Measurements from ENCODE around the gene HEY2.

HEY2 gene

DNA sequence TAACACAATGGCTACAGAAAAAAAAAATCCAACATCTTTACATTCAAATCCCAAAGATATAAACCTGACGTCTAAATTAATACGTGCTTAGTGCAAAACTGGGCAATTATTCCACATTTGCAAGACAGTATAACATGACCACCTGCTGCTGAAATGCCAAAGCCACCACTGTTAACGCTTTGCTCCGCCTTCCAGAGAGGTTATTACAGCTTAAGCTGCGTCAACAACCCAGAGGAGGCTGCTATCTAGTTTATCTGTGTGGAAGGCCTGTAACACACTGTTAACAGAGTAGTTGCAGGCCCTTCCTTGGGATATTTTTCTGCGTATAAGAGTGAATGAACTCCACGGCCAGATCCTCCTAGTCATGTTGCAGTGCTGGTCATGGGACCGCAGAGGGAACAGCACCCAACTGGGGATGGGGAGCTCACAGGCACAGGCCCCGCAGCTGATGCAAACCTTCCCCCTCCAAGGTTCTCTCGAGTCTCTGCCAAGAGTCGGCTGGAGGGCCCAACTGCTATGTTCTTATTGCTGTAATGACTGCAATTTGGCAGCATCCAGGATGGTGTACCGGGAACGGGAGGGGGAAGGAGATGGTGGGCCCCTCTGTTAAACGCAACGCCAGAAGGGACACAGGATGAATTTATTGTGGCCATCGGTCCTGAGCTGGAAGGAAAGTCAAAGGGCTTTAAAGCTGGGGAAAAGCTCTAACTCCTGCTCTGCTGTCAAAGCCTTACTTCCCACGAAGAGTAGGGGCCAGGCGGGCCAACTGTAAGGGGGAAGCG, 40.3 kb downstream of the HEY2 start:
- no peak for TF ChIP-seq FOXK2 (IDR thresholded peaks at IDR 0.05)
- no peak for TF ChIP-seq FOXA1 (IDR thresholded peaks at IDR 0.05)
- TF ChIP-seq ARNT (IDR thresholded peaks at IDR 0.05), result no peak
- TF ChIP-seq LEF1 (IDR thresholded peaks at IDR 0.05; ENCODE audit: borderline replicate concordance), result no peak
- no peak for TF ChIP-seq L3MBTL2 (conservative IDR thresholded peaks at IDR 0.05)
- 0 out of 2 replicates have a peak, but pooled peaks have one; percentile 86 for TF ChIP-seq HDGF (IDR thresholded peaks at IDR 0.05; ENCODE audit: borderline replicate concordance)
- TF ChIP-seq TARDBP (IDR thresholded peaks at IDR 0.05), result no peak
- ChIA-PET POLR2A (interaction anchor here (0.8 to 3.6 kb wide), 24 partner anchors 9 to 422 kb away, joined by 3 to 87 read pairs (median 5); partner anchors contain the start of genes HINT3 and TRMT11), CTCF (interaction anchor here (0.8 to 4.2 kb wide), 7 partner anchors 9 to 476 kb away, joined by 3 to 25 read pairs (median 7); partner anchors contain the start of gene HINT3)
- DNase-seq (ENCODE audit: extremely low spot score), result peak; percentile 58

DNA sequence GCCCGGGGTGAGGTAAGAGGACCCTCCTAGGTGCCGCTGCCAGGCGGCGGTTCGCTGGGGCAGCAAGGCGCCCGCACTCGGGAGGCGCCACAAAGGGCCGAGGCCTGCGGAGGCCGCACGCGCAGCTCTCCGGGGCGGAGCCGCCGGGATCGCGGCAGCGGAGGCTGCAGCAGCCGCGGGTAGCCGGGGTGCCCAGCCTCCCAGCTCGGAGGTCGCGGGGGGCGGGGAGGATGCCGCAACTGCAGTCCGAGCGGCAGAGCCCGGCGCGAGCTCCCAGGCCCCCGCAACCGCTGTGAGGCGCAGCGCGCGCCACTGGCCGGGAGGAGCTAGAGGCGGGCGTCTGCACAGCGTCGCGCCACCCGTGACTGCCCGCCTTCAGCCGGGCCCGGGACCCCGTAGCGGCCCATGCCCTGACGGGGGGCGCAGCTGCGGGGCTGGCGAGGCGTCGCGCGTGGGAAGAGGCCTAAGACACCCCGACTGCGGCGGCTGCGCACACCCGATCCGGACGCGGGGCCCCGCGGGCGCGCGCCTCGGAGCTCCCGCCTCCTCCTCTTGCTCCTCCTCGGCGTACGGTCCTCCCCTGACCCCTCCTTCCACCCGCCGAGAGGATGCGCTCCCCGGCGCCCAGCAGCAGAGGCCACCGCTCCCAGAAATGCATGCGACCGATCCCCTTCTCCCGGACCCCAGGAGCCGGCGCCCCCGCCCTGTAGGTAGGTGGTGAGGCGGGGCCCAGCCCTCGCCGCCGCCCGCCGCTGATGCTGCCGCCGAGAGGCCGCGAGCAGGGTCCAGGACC, 41.1 kb downstream of the HEY2 start, which contains the start of gene NCOA7:
Gene NCOA7, plus strand, starts transcription at position 603 of the 793 bp plus-strand sequence. CDS start 24,395 bp downstream, outside the sequence.
- DNase-seq (ENCODE audit: extremely low spot score), result peak; percentile 66
- no peak for TF ChIP-seq L3MBTL2 (conservative IDR thresholded peaks at IDR 0.05)
- TF ChIP-seq CTBP1 (IDR thresholded peaks at IDR 0.05; ENCODE audit: borderline replicate concordance), result peak; percentile 61
- CTCF ChIA-PET, result interaction anchor here (0.6 to 4.2 kb wide), 16 partner anchors 9 to 477 kb away, joined by 3 to 25 read pairs (median 4); partner anchors contain the start of gene HINT3
- POLR2A ChIA-PET, result interaction anchor here (0.6 to 3.6 kb wide), 30 partner anchors 9 to 423 kb away, joined by 3 to 87 read pairs (median 4); partner anchors contain the start of genes HINT3 and TRMT11

DNA sequence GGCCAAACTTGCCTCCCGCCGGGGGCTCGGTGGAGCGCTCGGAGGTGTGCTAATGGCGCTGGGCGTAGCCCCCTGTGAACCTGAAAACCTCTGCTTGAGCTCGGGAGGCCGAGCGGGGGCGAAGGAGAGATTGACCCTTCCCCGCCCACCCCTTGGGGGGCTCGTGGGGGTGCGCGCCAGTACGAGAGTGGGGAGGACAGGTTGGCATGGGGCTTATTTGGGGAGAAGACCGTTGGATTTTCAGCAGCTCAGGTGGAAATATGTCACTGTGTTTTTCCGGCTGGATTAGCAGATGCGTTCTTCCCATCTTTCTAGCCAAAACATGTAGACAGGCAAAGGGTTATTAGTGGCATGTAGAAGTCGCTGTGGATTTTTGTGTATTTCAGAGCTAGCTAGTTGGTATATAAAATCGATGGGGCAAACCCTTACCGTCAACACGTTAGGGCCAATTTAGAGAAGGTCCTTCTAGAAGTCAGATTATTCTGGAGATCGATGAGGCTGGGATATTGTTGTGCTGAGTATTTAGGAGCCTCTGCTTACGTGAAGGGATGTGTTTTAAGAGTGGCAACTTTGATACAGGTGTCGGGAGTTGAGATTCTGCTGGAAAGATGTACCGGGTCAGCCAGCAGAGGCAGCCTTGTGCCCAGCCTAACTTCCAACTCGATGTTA, 41.9 kb downstream of the HEY2 start:
- no peak for TF ChIP-seq HDGF (IDR thresholded peaks at IDR 0.05; ENCODE audit: borderline replicate concordance)
- ChIA-PET CTCF (interaction anchor here (0.6 to 4.2 kb wide), 19 partner anchors 10 to 437 kb away, joined by 3 to 25 read pairs (median 4); partner anchors contain the start of gene HINT3), POLR2A (interaction anchor here (0.6 to 3.6 kb wide), 23 partner anchors 10 to 195 kb away, joined by 3 to 87 read pairs (median 5); partner anchors contain the start of genes HINT3 and TRMT11)
- DNase-seq (ENCODE audit: extremely low spot score), result peak; percentile 70

DNA sequence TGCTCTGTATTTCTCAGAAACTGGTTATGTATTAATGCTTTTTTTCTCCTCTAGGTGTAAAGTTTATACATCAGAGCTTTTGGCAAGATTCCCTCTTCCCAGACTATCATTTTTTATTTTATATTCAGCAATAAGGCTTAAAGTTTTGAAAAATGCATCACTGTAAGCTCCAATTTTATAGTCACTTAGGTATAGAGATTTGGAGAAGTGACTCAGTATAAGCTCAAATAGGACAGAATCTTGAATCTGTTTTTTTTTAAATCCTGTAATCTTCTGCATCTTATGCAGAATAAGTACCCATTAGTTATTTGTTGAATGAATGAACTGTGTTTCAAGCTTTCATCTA, 42.4 kb downstream of the HEY2 start:
- ChIA-PET POLR2A (interaction anchor here (1.6 to 3.6 kb wide), 5 partner anchors 11 to 195 kb away, joined by 5 to 87 read pairs (median 31); partner anchors contain the start of genes HINT3 and TRMT11), CTCF (interaction anchor here (0.6 to 4.2 kb wide), 16 partner anchors 11 to 437 kb away, joined by 3 to 25 read pairs (median 4); partner anchors contain the start of gene HINT3)
- no peak for DNase-seq (ENCODE audit: extremely low spot score)
- TF ChIP-seq SUZ12 (IDR thresholded peaks at IDR 0.05), result no peak
- no peak for TF ChIP-seq ELF4 (IDR thresholded peaks at IDR 0.05)
- no peak for TF ChIP-seq HDGF (IDR thresholded peaks at IDR 0.05; ENCODE audit: borderline replicate concordance)
- no peak for TF ChIP-seq FOXA1 (IDR thresholded peaks at IDR 0.05)
- TF ChIP-seq CTBP1 (IDR thresholded peaks at IDR 0.05; ENCODE audit: borderline replicate concordance), result no peak
- no peak for TF ChIP-seq BHLHE40 (IDR thresholded peaks at IDR 0.05; ENCODE audit: borderline replicate concordance)
- no peak for TF ChIP-seq L3MBTL2 (conservative IDR thresholded peaks at IDR 0.05)
- TF ChIP-seq NFRKB (IDR thresholded peaks at IDR 0.05), result no peak
- TF ChIP-seq LEF1 (IDR thresholded peaks at IDR 0.05; ENCODE audit: borderline replicate concordance), result no peak
- TF ChIP-seq TARDBP (IDR thresholded peaks at IDR 0.05), result no peak
- no peak for TF ChIP-seq ARNT (IDR thresholded peaks at IDR 0.05)
- TF ChIP-seq FOXM1 (IDR thresholded peaks at IDR 0.05; ENCODE audit: borderline replicate concordance), result no peak
- TF ChIP-seq FOXK2 (IDR thresholded peaks at IDR 0.05), result no peak
- TF ChIP-seq SP1 (IDR thresholded peaks at IDR 0.05), result no peak

GRCh38 chr6:125792172-125792571, 42.7 kb downstream of the HEY2 start:
- ChIA-PET POLR2A (interaction anchor here (1.6 to 3.6 kb wide), 4 partner anchors 11 to 194 kb away, joined by 5 to 87 read pairs (median 42); partner anchors contain the start of genes HINT3 and TRMT11), CTCF (interaction anchor here (0.6 to 4.2 kb wide), 14 partner anchors 11 to 438 kb away, joined by 3 to 25 read pairs (median 4); partner anchors contain the start of gene HINT3)
- TF ChIP-seq ZNF384 (IDR thresholded peaks at IDR 0.05) (no peak), SUZ12 (IDR thresholded peaks at IDR 0.05) (no peak), PKNOX1 (IDR thresholded peaks at IDR 0.05) (no peak), ELF4 (IDR thresholded peaks at IDR 0.05) (no peak), CTBP1 (IDR thresholded peaks at IDR 0.05; ENCODE audit: borderline replicate concordance) (no peak), HDGF (IDR thresholded peaks at IDR 0.05; ENCODE audit: borderline replicate concordance) (no peak), ARNT (IDR thresholded peaks at IDR 0.05) (no peak)
- DNase-seq (ENCODE audit: extremely low spot score), result no peak

DNA sequence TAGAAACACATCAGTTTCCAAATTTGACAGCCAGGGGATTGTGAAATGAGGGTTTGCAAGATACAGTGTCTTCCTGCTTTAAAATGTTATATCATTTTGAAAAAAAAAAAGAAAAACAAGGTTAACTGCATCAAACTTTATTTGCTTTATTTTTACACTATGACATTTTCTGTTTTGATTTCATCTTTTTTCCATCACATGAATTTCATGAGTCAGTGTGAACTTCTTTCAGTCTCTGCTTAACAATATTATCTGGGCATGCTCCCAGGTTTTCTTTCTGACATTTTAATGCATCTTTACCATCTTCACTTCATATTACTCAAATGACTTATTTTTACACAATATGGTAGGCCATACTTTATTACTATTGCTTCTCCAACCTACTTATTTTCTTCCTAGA, 43.2 kb downstream of the HEY2 start:
- CTCF ChIA-PET, result interaction anchor here (0.7 to 4.2 kb wide), 4 partner anchors 18 to 208 kb away, joined by 3 to 25 read pairs (median 6); partner anchors contain the start of gene HINT3
- POLR2A ChIA-PET, result interaction anchor here (1.0 kb wide), 1 partner anchor 154 kb away, joined by 3 read pairs; no protein-coding TSS in a partner anchor
- TF ChIP-seq HDGF (IDR thresholded peaks at IDR 0.05; ENCODE audit: borderline replicate concordance) (no peak), NFRKB (IDR thresholded peaks at IDR 0.05) (no peak), FOXA1 (IDR thresholded peaks at IDR 0.05) (no peak), FOXK2 (IDR thresholded peaks at IDR 0.05) (no peak), FOXM1 (IDR thresholded peaks at IDR 0.05; ENCODE audit: borderline replicate concordance) (no peak), ZNF384 (IDR thresholded peaks at IDR 0.05) (no peak), CTBP1 (IDR thresholded peaks at IDR 0.05; ENCODE audit: borderline replicate concordance) (no peak), SUZ12 (IDR thresholded peaks at IDR 0.05) (no peak), SP1 (IDR thresholded peaks at IDR 0.05) (no peak), LEF1 (IDR thresholded peaks at IDR 0.05; ENCODE audit: borderline replicate concordance) (no peak), ELF4 (IDR thresholded peaks at IDR 0.05) (no peak), L3MBTL2 (conservative IDR thresholded peaks at IDR 0.05) (no peak), PKNOX1 (IDR thresholded peaks at IDR 0.05) (no peak), ARNT (IDR thresholded peaks at IDR 0.05) (no peak), TARDBP (IDR thresholded peaks at IDR 0.05) (no peak), BHLHE40 (IDR thresholded peaks at IDR 0.05; ENCODE audit: borderline replicate concordance) (no peak)
- no peak for DNase-seq (ENCODE audit: extremely low spot score)
